Stimulated activated CD4-positive, alpha-beta T cell treated with anti-CD3 and anti-CD28 coated beads, Interleukin-2, amount 100 ng/mL, for 48 hours (primary cell): ENCODE data around the gene PRR19.
A peak's percentile ranks its signal among the peaks of the same experiment; 100 is the strongest.

Experiments used
- DNase-seq, 2 donors: peaks; one replicate each; pipeline ENCODE4 v3.0.0-alpha.2; 2020

The PRR19 gene

GRCh38 chr19:42303101-42303464 is 1.2 kb downstream of the PRR19 start:
- DNase-seq, result no peak

- DNase-seq, result no peak
Observed at GRCh38 chr19:42303876-42304275, 1.9 kb downstream of the PRR19 start.

GRCh38 chr19:42306646-42307045 is 4.7 kb downstream of the PRR19 start:
- DNase-seq, result no peak

GRCh38 chr19:42309686-42310085 is 7.8 kb downstream of the PRR19 start:
- no peak for DNase-seq

- DNase-seq, result no peak
Observed at GRCh38 chr19:42311657-42312056, 9.7 kb downstream of the PRR19 start.

- no peak for DNase-seq
Observed at GRCh38 chr19:42312370-42312769, 10.4 kb downstream of the PRR19 start.

- peak in 1 of 2 donors; percentile 46 for DNase-seq
Observed at GRCh38 chr19:42313096-42313839, 11.3 kb downstream of the PRR19 start, which contains the start of gene TMEM145. Gene TMEM145, plus strand, starts transcription at chr19:42313309. Its CDS starts 68 bp downstream, at chr19:42313377.

- no peak for DNase-seq
Observed at GRCh38 chr19:42313840-42314755, 12.2 kb downstream of the PRR19 start.

GRCh38 chr19:42315024-42315423 is 13.1 kb downstream of the PRR19 start:
- DNase-seq, result no peak

GRCh38 chr19:42316223-42317211 is 14.6 kb downstream of the PRR19 start:
- DNase-seq, result no peak

GRCh38 chr19:42317535-42317934 is 15.6 kb downstream of the PRR19 start:
- no peak for DNase-seq

- no peak for DNase-seq
Observed at GRCh38 chr19:42322305-42322704, 20.4 kb downstream of the PRR19 start.

GRCh38 chr19:42323473-42323851 is 21.5 kb downstream of the PRR19 start:
- no peak for DNase-seq

GRCh38 chr19:42323852-42324654 is 22.1 kb downstream of the PRR19 start:
- DNase-seq, result no peak

- no peak for DNase-seq
Observed at GRCh38 chr19:42324655-42325307, 22.8 kb downstream of the PRR19 start.

- peak; percentile 94 to 96 for DNase-seq
Observed at GRCh38 chr19:42325308-42325895, 23.5 kb downstream of the PRR19 start, which contains the start of gene MEGF8. Gene MEGF8, plus strand, starts transcription at chr19:42325635. Its CDS starts 609 bp downstream, at chr19:42326244.

GRCh38 chr19:42325896-42326771 is 24.2 kb downstream of the PRR19 start:
- DNase-seq, result no peak

- no peak for DNase-seq
Observed at GRCh38 chr19:42326969-42327368, 25.0 kb downstream of the PRR19 start.

- no peak for DNase-seq
Observed at GRCh38 chr19:42327381-42327780, 25.4 kb downstream of the PRR19 start.

- no peak for DNase-seq
Observed at GRCh38 chr19:42328106-42328505, 26.2 kb downstream of the PRR19 start.
